T-helper 2 cell treated with Interferon-gamma antibody and Interleukin-4, amounts not matched to agents 5 μg/mL and 100 μg/mL, for 36 hours (primary cell): ENCODE results near the gene SPRR2B.
"Not testable (repeated sequence)": the region's sequence is repeated elsewhere in the genome, so short reads cannot be mapped to it uniquely, and the experiment has no call there.

ENCODE experiments used
- DNase-seq: peaks from one replicate; pipeline ENCODE4 v3.0.0; 2021; ENCODE audit warnings: low spot score
- H3K27ac Mint-ChIP-seq: one replicate; pipeline ENCODE4 v1.8.0; 2021; ENCODE audit warnings: mild to moderate bottlenecking, mixed read lengths
- H3K27me3 Mint-ChIP-seq: one replicate; pipeline ENCODE4 v1.8.0; 2021; ENCODE audit warnings: low read depth, mixed read lengths
- H3K36me3 Mint-ChIP-seq: one replicate; pipeline ENCODE4 v1.8.0; 2021; ENCODE audit warnings: low read depth, mixed read lengths
- H3K4me1 Mint-ChIP-seq: one replicate; pipeline ENCODE4 v1.8.0; 2021; ENCODE audit warnings: low read depth, mixed read lengths
- H3K4me3 Mint-ChIP-seq: one replicate; pipeline ENCODE4 v1.8.0; 2022; ENCODE audit warnings: mild to moderate bottlenecking, moderate library complexity, mixed read lengths
- H3K9me3 Mint-ChIP-seq: one replicate; pipeline ENCODE4 v1.8.0; 2021; ENCODE audit warnings: mixed read lengths

The SPRR2B gene

GRCh38 chr1:153058826-153059784, 12.3 kb downstream of the SPRR2B start:
- Mint-ChIP-seq H3K9me3 (no peaks in the 10 kb centered on the region), H3K4me1 (no peaks in the 10 kb centered on the region), H3K27ac (no peak overlapping the region), H3K4me3 (no peak overlapping the region), H3K36me3 (no peaks in the 10 kb centered on the region), H3K27me3 (peaks cover 9% of the 10 kb centered on the region)
- DNase-seq, result no peak

- no peak for DNase-seq
- no peak overlapping the region for H3K4me3 Mint-ChIP-seq
- H3K4me1 Mint-ChIP-seq, result no peaks in the 10 kb centered on the region
- no peaks in the 10 kb centered on the region for H3K36me3 Mint-ChIP-seq
- H3K27me3 Mint-ChIP-seq, result peaks cover 8% of the 10 kb centered on the region
- H3K27ac Mint-ChIP-seq, result no peak overlapping the region
- no peaks in the 10 kb centered on the region for H3K9me3 Mint-ChIP-seq
These were observed 13.3 kb downstream of the SPRR2B start for GRCh38 chr1:153058154-153058553.

GRCh38 chr1:153057375-153057774, 14.0 kb downstream of the SPRR2B start, which contains the start of gene SPRR2A:
SPRR2A (minus strand) TSS chr1:153057512; CDS start chr1:153056735, 777 bp downstream.
- no peak for DNase-seq
- H3K36me3 Mint-ChIP-seq, result no peaks in the 10 kb centered on the region
- no peak within 1 kb of the TSS for H3K4me3 Mint-ChIP-seq
- peaks cover 11% of the 10 kb centered on the region for H3K27me3 Mint-ChIP-seq
- no peaks in the 10 kb centered on the region for H3K4me1 Mint-ChIP-seq
- H3K9me3 Mint-ChIP-seq, result no peaks in the 10 kb centered on the region
- H3K27ac Mint-ChIP-seq, result no peak within 1 kb of the TSS

GRCh38 chr1:153056111-153056510, 15.3 kb downstream of the SPRR2B start:
- H3K27ac Mint-ChIP-seq, result not testable (repeated sequence)

GRCh38 chr1:153049211-153049610, 22.2 kb downstream of the SPRR2B start:
- DNase-seq, result no peak
- Mint-ChIP-seq H3K9me3 (no peaks in the 10 kb centered on the region), H3K27me3 (peaks cover 9% of the 10 kb centered on the region), H3K36me3 (no peaks in the 10 kb centered on the region), H3K4me3 (no peak overlapping the region), H3K4me1 (no peaks in the 10 kb centered on the region), H3K27ac (no peak overlapping the region)

More at GRCh38 chr1:153056111-153056510, 15.3 kb downstream of the SPRR2B start:
- H3K27me3 Mint-ChIP-seq, H3K36me3 Mint-ChIP-seq, H3K9me3 Mint-ChIP-seq, H3K4me3 Mint-ChIP-seq, H3K4me1 Mint-ChIP-seq, DNase-seq: not testable (repeated sequence)

- no peak within 1 kb of the TSS for H3K27ac Mint-ChIP-seq
- H3K27me3 Mint-ChIP-seq, result peaks cover 9% of the 10 kb centered on the region
- H3K9me3 Mint-ChIP-seq, result no peaks in the 10 kb centered on the region
- no peaks in the 10 kb centered on the region for H3K4me1 Mint-ChIP-seq
- no peak within 1 kb of the TSS for H3K4me3 Mint-ChIP-seq
- H3K36me3 Mint-ChIP-seq, result no peaks in the 10 kb centered on the region
- DNase-seq, result no peak
These were observed 30.3 kb downstream of the SPRR2B start, which contains the start of gene SPRR2D for GRCh38 chr1:153040950-153041631. SPRR2D (minus strand) TSS chr1:153041120; CDS start chr1:153040346, 774 bp downstream.

GRCh38 chr1:153035211-153035610, 36.2 kb downstream of the SPRR2B start:
- H3K4me1 Mint-ChIP-seq, result no peaks in the 10 kb centered on the region
- no peaks in the 10 kb centered on the region for H3K36me3 Mint-ChIP-seq
- no peak overlapping the region for H3K27ac Mint-ChIP-seq
- peaks cover 2% of the 10 kb centered on the region for H3K27me3 Mint-ChIP-seq
- H3K4me3 Mint-ChIP-seq, result no peak overlapping the region
- no peak for DNase-seq
- no peaks in the 10 kb centered on the region for H3K9me3 Mint-ChIP-seq

GRCh38 chr1:153032677-153033308, 38.6 kb downstream of the SPRR2B start:
- DNase-seq, result no peak
- H3K4me1 Mint-ChIP-seq, result no peaks in the 10 kb centered on the region

GRCh38 chr1:153032073-153032472, 39.3 kb downstream of the SPRR2B start:
- DNase-seq, result no peak
- Mint-ChIP-seq H3K36me3 (no peaks in the 10 kb centered on the region), H3K4me1 (no peaks in the 10 kb centered on the region), H3K27me3 (peaks cover 2% of the 10 kb centered on the region), H3K4me3 (no peak overlapping the region), H3K27ac (no peak overlapping the region), H3K9me3 (no peaks in the 10 kb centered on the region)

More at GRCh38 chr1:153032677-153033308, 38.6 kb downstream of the SPRR2B start:
- no peaks in the 10 kb centered on the region for H3K9me3 Mint-ChIP-seq
- peaks cover 2% of the 10 kb centered on the region for H3K27me3 Mint-ChIP-seq
- no peak overlapping the region for H3K4me3 Mint-ChIP-seq
- H3K36me3 Mint-ChIP-seq, result no peaks in the 10 kb centered on the region
- H3K27ac Mint-ChIP-seq, result no peak overlapping the region

- no peak within 1 kb of the TSS for H3K4me3 Mint-ChIP-seq
- DNase-seq, result no peak
These were observed 40.5 kb downstream of the SPRR2B start, which contains the start of gene SPRR1B for GRCh38 chr1:153030895-153031294. SPRR1B (plus strand) TSS chr1:153031203; CDS start chr1:153032346, 1,143 bp downstream.

GRCh38 chr1:153028766-153029165, 42.6 kb downstream of the SPRR2B start:
- DNase-seq, result no peak
- H3K9me3 Mint-ChIP-seq, result no peaks in the 10 kb centered on the region
- H3K4me3 Mint-ChIP-seq, result no peak overlapping the region
- no peaks in the 10 kb centered on the region for H3K36me3 Mint-ChIP-seq
- H3K27ac Mint-ChIP-seq, result no peak overlapping the region
- H3K27me3 Mint-ChIP-seq, result no peaks in the 10 kb centered on the region
- no peaks in the 10 kb centered on the region for H3K4me1 Mint-ChIP-seq

More at GRCh38 chr1:153030895-153031294, 40.5 kb downstream of the SPRR2B start, which contains the start of gene SPRR1B:
- peaks cover 2% of the 10 kb centered on the region for H3K27me3 Mint-ChIP-seq
- H3K36me3 Mint-ChIP-seq, result no peaks in the 10 kb centered on the region
- no peaks in the 10 kb centered on the region for H3K4me1 Mint-ChIP-seq
- H3K9me3 Mint-ChIP-seq, result no peaks in the 10 kb centered on the region
- no peak within 1 kb of the TSS for H3K27ac Mint-ChIP-seq

- H3K27me3 Mint-ChIP-seq, result peaks cover 11% of the 10 kb centered on the region
- H3K27ac Mint-ChIP-seq, result no peak overlapping the region
- no peak for DNase-seq
- no peaks in the 10 kb centered on the region for H3K36me3 Mint-ChIP-seq
- H3K4me1 Mint-ChIP-seq, result no peaks in the 10 kb centered on the region
- H3K4me3 Mint-ChIP-seq, result no peak overlapping the region
- no peaks in the 10 kb centered on the region for H3K9me3 Mint-ChIP-seq
These were observed 45.6 kb downstream of the SPRR2B start for GRCh38 chr1:153025797-153026196.

GRCh38 chr1:153024413-153024812, 47.0 kb downstream of the SPRR2B start:
- no peaks in the 10 kb centered on the region for H3K9me3 Mint-ChIP-seq
- H3K4me3 Mint-ChIP-seq, result no peak overlapping the region
- no peaks in the 10 kb centered on the region for H3K36me3 Mint-ChIP-seq
- no peak for DNase-seq
- peaks cover 14% of the 10 kb centered on the region for H3K27me3 Mint-ChIP-seq
- no peak overlapping the region for H3K27ac Mint-ChIP-seq
- no peaks in the 10 kb centered on the region for H3K4me1 Mint-ChIP-seq
